Upper lobe of left lung (tissue), 6 donors: ENCODE results near the gene COX6A1. TPM values are rescaled to one million over a fixed set of nuclear protein-coding genes. Genes with fewer than 3 reads are reported as not detected.

Source experiments
- ATAC-seq, 2 donors: fragments of 200-7000 bp; cut with Tn5 transposase; one replicate each; pipeline ENCODE4 v1.9.1; 2022; ENCODE audit warnings: mild to moderate bottlenecking in 2 of 2, moderate library complexity in 2 of 2; ENCODE audit not compliant: low FRiP score in 2 of 2
- DNase-seq, 2 donors: peaks; one replicate each; pipeline ENCODE4 v3.0.0-alpha.2; 2019 to 2020
- H3K27ac ChIP-seq, 4 donors: fragments of 200-600 bp; sonication (generic); one replicate each; pipeline ENCODE4 v1.5.1; 2016 to 2019
- H3K27me3 ChIP-seq, 4 donors: fragments of 200-600 bp; sonication (generic); one replicate each; pipeline ENCODE4 v1.5.1; 2017 to 2019
- H3K36me3 ChIP-seq, 4 donors: fragments of 200-600 bp; sonication (generic); one replicate each; pipeline ENCODE4 v1.5.1; 2016 to 2019
- H3K4me1 ChIP-seq, 4 donors: fragments of 200-600 bp; sonication (generic); one replicate each; pipeline ENCODE4 v1.5.1; 2018 to 2019
- H3K4me3 ChIP-seq, 4 donors: fragments of 200-600 bp; sonication (generic); one replicate each; pipeline ENCODE4 v1.5.1; 2017 to 2019; ENCODE audit warnings: mild to moderate bottlenecking in 2 of 4, moderate library complexity in 1 of 4
- H3K9me3 ChIP-seq, 4 donors: fragments of 200-600 bp; sonication (generic); one replicate each; pipeline ENCODE4 v1.5.1; 2018 to 2019
- CTCF ChIP-seq, 6 experiments: fragments of 450-650 bp in 4 of 6; fragments of 200-600 bp in 2 of 6; sonication (generic) in 2 of 6; IDR thresholded peaks; one replicate each; pipeline ENCODE4 v1.5.1; 2016 to 2019; ENCODE audit warnings: antibody characterized with exemption in 6 of 6
- EP300 ChIP-seq, 4 donors: sonication (generic); formaldehyde crosslinking; IDR thresholded peaks; one replicate each; pipeline ENCODE4 v1.5.1; 2017; ENCODE audit warnings: antibody characterized with exemption in 4 of 4, control low read depth in 2 of 4
- POLR2A ChIP-seq, 4 donors: fragments of 450-650 bp; IDR thresholded peaks; one replicate each; pipeline ENCODE4 v1.5.1; 2016 to 2017; ENCODE audit warnings: antibody characterized with exemption in 4 of 4, mild to moderate bottlenecking in 2 of 4
- POLR2AphosphoS5 ChIP-seq, 2 donors: sonication (generic); formaldehyde crosslinking; IDR thresholded peaks; one replicate each; pipeline ENCODE4 v1.5.1; 2017; ENCODE audit warnings: antibody characterized with exemption in 2 of 2
- WGBS, 2 donors: methylation state at CpG; one replicate each; pipeline ENCODE4 v1.1.5; 2017 to 2018; 5-methylcytosine and 5-hydroxymethylcytosine counted together
- total RNA-seq, 6 donors: library from RNA; depleted of rRNA in 4 of 6; stranded (reverse); fragments of >200 nt in 4 of 6; gene quantifications; one replicate each; pipeline versions ENCODE4 v1.1.0 to v1.2.1, GENCODE V29; 2016 to 2021
- donor health status: DM: no; HTN: no; CAD: no; lungs with moderate emphysema.
- donor health status: DM: no; HTN: yes; CAD: no; lungs with severe emphysema.

The COX6A1 gene
- total RNA-seq, 6 donors from 2014 or later, result 131 to 733 (median 324) TPM

GRCh38 chr12:120490325-120490724 lies 52.4 kb downstream of the COX6A1 start:
- Histone ChIP-seq H3K9me3 (no peaks in the 10 kb centered on the region), H3K27ac (no peak overlapping the region), H3K4me1 (peaks cover 4 to 7% (median 5%) of the 10 kb centered on the region in 4 donors), H3K27me3 (no peaks in the 10 kb centered on the region), H3K36me3 (peaks cover 0 to 9% (median 2%) of the 10 kb centered on the region in 4 donors), H3K4me3 (no peak overlapping the region)
- ATAC-seq (no peak), DNase-seq (no peak)
- WGBS, 2 donors, result 93 to 100% methylated on average over 5 of the region's 5 CpGs
- TF ChIP-seq POLR2AphosphoS5 (IDR thresholded peaks at IDR 0.05) (no peak), POLR2A (IDR thresholded peaks at IDR 0.05) (no peak), EP300 (IDR thresholded peaks at IDR 0.05) (no peak), CTCF (IDR thresholded peaks at IDR 0.05) (no peak)

Other genes starting within 250 kb of the COX6A1 start
- 100 to 1,000 TPM in 1 of 6 donors, 10 to 100 TPM in 5; 48.1 to 140 (median 69.6) TPM for gene GCN1, start 243.4 kb upstream of the COX6A1 start, total RNA-seq
- 1,000 to 10,000 TPM; 1,008 to 2,508 (median 1,628) TPM for gene RPLP0, start 237.0 kb upstream of the COX6A1 start, total RNA-seq
- gene PXN, start 172.4 kb upstream of the COX6A1 start, total RNA-seq, result 100 to 1,000 TPM in 4 of 6 donors, 10 to 100 TPM in 2; 67.8 to 210 (median 116) TPM
- over 10,000 TPM in 1 of 6 donors, 1,000 to 10,000 TPM in 1, under 1 TPM in 4; under 0.01 to 11,449 (median under 0.01) TPM for gene RNU4-2, start 146.2 kb upstream of the COX6A1 start, total RNA-seq
- 1,000 to 10,000 TPM in 2 of 6 donors, under 1 TPM in 4; under 0.01 to 4,461 (median under 0.01) TPM for gene RNU4-1, start 144.9 kb upstream of the COX6A1 start, total RNA-seq
- gene SIRT4, start 135.8 kb upstream of the COX6A1 start, total RNA-seq, result 1 to 10 TPM in 5 of 6 donors, under 1 TPM in 1; 1.00 to 5.2 (median 2.9) TPM
- 100 to 1,000 TPM in 2 of 6 donors, 10 to 100 TPM in 4; 10.5 to 412 (median 70.3) TPM for gene PLA2G1B, start 110.3 kb upstream of the COX6A1 start, total RNA-seq
- gene MSI1, start 68.9 kb upstream of the COX6A1 start, total RNA-seq, result under 1 TPM in 5 of 6 donors, not detected in 1; 0.43 to 0.91 (median 0.49) TPM
- gene TRIAP1, start 8.3 kb downstream of the COX6A1 start, total RNA-seq, result 10 to 100 TPM in 4 of 6 donors, 1 to 10 TPM in 1, not detected in 1; 5.2 to 21.1 (median 18.7) TPM
- 10 to 100 TPM; 11.8 to 35.6 (median 22.5) TPM for gene GATC, start 8.3 kb downstream of the COX6A1 start, total RNA-seq
- 100 to 1,000 TPM in 4 of 6 donors, 10 to 100 TPM in 2; 74.5 to 127 (median 107) TPM for gene SRSF9, start 31.6 kb downstream of the COX6A1 start, total RNA-seq
- gene DYNLL1, start 58.0 kb downstream of the COX6A1 start, total RNA-seq, result 100 to 1,000 TPM in 5 of 6 donors, 10 to 100 TPM in 1; 61.5 to 330 (median 176) TPM
- gene COQ5, start 91.0 kb downstream of the COX6A1 start, total RNA-seq, result 10 to 100 TPM in 5 of 6 donors, 1 to 10 TPM in 1; 7.5 to 26.0 (median 16.3) TPM
- gene RNF10, start 96.2 kb downstream of the COX6A1 start, total RNA-seq, result 100 to 1,000 TPM; 189 to 456 (median 243) TPM
- gene POP5, start 143.3 kb downstream of the COX6A1 start, total RNA-seq, result 10 to 100 TPM; 15.9 to 42.2 (median 33.9) TPM
- 1 to 10 TPM in 2 of 6 donors, not detected in 4; 1.2 to 2.1 TPM for gene CABP1, start 202.5 kb downstream of the COX6A1 start, total RNA-seq
- gene MLEC, start 249.0 kb downstream of the COX6A1 start, total RNA-seq, result 100 to 1,000 TPM in 2 of 6 donors, 10 to 100 TPM in 4; 29.3 to 125 (median 71.2) TPM